ENCODE results near the gene BECN2.

DNA sequence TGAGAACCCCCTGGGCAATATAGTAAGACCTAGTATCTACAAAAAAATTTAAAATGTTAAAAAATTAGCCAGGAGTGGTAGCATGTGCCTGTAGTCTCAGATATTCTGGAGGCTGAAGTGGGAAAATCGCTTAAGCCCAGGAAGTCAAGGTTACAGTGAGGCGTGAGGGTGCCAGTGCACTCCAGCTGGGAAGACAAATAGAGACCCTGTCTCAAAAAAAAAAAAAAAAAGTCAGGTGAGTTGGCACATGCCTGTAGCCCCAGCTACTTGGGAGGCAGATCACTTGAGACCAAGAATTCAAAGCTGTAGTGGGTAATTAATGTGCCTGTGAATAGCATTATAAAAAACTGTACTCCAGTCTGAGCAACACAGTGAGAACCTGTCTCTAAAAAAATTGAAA, 4.6 kb downstream of the BECN2 start:
- TF ChIP-seq EP300 (IDR thresholded peaks at IDR 0.05), result no peak
- TF ChIP-seq, protein P1, sequence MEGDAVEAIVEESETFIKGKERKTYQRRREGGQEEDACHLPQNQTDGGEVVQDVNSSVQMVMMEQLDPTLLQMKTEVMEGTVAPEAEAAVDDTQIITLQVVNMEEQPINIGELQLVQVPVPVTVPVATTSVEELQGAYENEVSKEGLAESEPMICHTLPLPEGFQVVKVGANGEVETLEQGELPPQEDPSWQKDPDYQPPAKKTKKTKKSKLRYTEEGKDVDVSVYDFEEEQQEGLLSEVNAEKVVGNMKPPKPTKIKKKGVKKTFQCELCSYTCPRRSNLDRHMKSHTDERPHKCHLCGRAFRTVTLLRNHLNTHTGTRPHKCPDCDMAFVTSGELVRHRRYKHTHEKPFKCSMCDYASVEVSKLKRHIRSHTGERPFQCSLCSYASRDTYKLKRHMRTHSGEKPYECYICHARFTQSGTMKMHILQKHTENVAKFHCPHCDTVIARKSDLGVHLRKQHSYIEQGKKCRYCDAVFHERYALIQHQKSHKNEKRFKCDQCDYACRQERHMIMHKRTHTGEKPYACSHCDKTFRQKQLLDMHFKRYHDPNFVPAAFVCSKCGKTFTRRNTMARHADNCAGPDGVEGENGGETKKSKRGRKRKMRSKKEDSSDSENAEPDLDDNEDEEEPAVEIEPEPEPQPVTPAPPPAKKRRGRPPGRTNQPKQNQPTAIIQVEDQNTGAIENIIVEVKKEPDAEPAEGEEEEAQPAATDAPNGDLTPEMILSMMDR (IDR thresholded peaks at IDR 0.05), result no peak

Measured in gastroesophageal sphincter (tissue), 3 donors.